ENCODE measurements around the gene ETV1. TPM values are rescaled to one million over a fixed set of nuclear protein-coding genes. Genes with fewer than 3 reads are reported as not detected.

Gene ETV1
- total and polyA plus RNA-seq, 2 donors: 3.5 to 34.1 TPM

- no peaks in the 10 kb centered on the region for H3K4me1 ChIP-seq (ENCODE audit: insufficient read depth)
- DNase-seq (ENCODE audit: extremely low spot score): no peak
- no peak overlapping the region for H3K4me3 ChIP-seq (ENCODE audit: low read depth, low read length)
- 90% methylated on average over 2 of the region's 2 CpGs for WGBS
- no peaks in the 10 kb centered on the region for H3K36me3 ChIP-seq (ENCODE audit: insufficient read depth)
- H3K27ac ChIP-seq (ENCODE audit: low read depth): no peak overlapping the region
These were observed 148.2 kb downstream of the ETV1 start for GRCh38 chr7:13841284-13841683.

Small RNA genes lying within 50 kb of the gene (small RNA-seq; reads per million reads assigned to genes)
- gene RF00019: not detected
